ENCODE measurements around the gene DPP8.

DNA sequence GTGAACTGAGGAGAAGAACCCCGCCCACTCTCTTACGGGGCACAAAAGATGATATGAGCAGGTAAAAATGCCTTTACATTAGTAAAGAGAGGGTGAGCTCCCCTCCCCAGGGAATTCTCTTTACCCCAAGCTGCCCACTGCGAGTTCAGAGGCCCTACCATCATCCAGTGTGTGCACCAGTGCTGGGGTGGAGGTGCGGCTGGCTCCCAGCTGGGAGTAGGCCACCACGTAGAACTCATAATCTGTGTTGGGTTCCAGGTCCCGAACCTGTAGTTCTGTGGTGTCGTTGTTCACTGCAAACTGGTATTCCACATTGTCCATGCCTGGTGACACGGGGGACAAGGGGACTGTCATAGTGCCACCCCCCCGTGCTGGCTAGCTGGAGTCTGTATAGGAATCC is 122.6 kb downstream of the DPP8 start:
- TF ChIP-seq EZH2 (IDR thresholded peaks at IDR 0.05; ENCODE audit: low read depth, unreplicated experiment) (no peak), POLR2AphosphoS5 (IDR thresholded peaks at IDR 0.05; ENCODE audit: low read depth) (no peak), EZH2phosphoT487 (IDR thresholded peaks at IDR 0.05; ENCODE audit: unreplicated experiment) (no peak), JUNB (IDR thresholded peaks at IDR 0.05; ENCODE audit: unreplicated experiment) (no peak), NANOG (IDR thresholded peaks at IDR 0.05; ENCODE audit: borderline replicate concordance) (no peak), STAT1 (IDR thresholded peaks at IDR 0.05; ENCODE audit: unreplicated experiment) (no peak), CREB1 (CRISPR knock-in tag; IDR thresholded peaks at IDR 0.05; ENCODE audit: low read depth) (no peak), ZNF331 (CRISPR knock-in tag; IDR thresholded peaks at IDR 0.05; ENCODE audit: low read depth) (no peak), ZNF114 (CRISPR knock-in tag; IDR thresholded peaks at IDR 0.05) (no peak)
- TF ChIP-seq, protein P1, sequence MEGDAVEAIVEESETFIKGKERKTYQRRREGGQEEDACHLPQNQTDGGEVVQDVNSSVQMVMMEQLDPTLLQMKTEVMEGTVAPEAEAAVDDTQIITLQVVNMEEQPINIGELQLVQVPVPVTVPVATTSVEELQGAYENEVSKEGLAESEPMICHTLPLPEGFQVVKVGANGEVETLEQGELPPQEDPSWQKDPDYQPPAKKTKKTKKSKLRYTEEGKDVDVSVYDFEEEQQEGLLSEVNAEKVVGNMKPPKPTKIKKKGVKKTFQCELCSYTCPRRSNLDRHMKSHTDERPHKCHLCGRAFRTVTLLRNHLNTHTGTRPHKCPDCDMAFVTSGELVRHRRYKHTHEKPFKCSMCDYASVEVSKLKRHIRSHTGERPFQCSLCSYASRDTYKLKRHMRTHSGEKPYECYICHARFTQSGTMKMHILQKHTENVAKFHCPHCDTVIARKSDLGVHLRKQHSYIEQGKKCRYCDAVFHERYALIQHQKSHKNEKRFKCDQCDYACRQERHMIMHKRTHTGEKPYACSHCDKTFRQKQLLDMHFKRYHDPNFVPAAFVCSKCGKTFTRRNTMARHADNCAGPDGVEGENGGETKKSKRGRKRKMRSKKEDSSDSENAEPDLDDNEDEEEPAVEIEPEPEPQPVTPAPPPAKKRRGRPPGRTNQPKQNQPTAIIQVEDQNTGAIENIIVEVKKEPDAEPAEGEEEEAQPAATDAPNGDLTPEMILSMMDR (conservative IDR thresholded peaks at IDR 0.05; ENCODE audit: low read depth in 2 of 2), result no peak
- TF ChIP-seq, protein P2, sequence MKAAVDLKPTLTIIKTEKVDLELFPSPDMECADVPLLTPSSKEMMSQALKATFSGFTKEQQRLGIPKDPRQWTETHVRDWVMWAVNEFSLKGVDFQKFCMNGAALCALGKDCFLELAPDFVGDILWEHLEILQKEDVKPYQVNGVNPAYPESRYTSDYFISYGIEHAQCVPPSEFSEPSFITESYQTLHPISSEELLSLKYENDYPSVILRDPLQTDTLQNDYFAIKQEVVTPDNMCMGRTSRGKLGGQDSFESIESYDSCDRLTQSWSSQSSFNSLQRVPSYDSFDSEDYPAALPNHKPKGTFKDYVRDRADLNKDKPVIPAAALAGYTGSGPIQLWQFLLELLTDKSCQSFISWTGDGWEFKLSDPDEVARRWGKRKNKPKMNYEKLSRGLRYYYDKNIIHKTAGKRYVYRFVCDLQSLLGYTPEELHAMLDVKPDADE (IDR thresholded peaks at IDR 0.05), result no peak
- TF ChIP-seq, protein P3, sequence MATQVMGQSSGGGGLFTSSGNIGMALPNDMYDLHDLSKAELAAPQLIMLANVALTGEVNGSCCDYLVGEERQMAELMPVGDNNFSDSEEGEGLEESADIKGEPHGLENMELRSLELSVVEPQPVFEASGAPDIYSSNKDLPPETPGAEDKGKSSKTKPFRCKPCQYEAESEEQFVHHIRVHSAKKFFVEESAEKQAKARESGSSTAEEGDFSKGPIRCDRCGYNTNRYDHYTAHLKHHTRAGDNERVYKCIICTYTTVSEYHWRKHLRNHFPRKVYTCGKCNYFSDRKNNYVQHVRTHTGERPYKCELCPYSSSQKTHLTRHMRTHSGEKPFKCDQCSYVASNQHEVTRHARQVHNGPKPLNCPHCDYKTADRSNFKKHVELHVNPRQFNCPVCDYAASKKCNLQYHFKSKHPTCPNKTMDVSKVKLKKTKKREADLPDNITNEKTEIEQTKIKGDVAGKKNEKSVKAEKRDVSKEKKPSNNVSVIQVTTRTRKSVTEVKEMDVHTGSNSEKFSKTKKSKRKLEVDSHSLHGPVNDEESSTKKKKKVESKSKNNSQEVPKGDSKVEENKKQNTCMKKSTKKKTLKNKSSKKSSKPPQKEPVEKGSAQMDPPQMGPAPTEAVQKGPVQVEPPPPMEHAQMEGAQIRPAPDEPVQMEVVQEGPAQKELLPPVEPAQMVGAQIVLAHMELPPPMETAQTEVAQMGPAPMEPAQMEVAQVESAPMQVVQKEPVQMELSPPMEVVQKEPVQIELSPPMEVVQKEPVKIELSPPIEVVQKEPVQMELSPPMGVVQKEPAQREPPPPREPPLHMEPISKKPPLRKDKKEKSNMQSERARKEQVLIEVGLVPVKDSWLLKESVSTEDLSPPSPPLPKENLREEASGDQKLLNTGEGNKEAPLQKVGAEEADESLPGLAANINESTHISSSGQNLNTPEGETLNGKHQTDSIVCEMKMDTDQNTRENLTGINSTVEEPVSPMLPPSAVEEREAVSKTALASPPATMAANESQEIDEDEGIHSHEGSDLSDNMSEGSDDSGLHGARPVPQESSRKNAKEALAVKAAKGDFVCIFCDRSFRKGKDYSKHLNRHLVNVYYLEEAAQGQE (IDR thresholded peaks at IDR 0.05; ENCODE audit: unreplicated experiment), result no peak
- TF ChIP-seq, protein P4, sequence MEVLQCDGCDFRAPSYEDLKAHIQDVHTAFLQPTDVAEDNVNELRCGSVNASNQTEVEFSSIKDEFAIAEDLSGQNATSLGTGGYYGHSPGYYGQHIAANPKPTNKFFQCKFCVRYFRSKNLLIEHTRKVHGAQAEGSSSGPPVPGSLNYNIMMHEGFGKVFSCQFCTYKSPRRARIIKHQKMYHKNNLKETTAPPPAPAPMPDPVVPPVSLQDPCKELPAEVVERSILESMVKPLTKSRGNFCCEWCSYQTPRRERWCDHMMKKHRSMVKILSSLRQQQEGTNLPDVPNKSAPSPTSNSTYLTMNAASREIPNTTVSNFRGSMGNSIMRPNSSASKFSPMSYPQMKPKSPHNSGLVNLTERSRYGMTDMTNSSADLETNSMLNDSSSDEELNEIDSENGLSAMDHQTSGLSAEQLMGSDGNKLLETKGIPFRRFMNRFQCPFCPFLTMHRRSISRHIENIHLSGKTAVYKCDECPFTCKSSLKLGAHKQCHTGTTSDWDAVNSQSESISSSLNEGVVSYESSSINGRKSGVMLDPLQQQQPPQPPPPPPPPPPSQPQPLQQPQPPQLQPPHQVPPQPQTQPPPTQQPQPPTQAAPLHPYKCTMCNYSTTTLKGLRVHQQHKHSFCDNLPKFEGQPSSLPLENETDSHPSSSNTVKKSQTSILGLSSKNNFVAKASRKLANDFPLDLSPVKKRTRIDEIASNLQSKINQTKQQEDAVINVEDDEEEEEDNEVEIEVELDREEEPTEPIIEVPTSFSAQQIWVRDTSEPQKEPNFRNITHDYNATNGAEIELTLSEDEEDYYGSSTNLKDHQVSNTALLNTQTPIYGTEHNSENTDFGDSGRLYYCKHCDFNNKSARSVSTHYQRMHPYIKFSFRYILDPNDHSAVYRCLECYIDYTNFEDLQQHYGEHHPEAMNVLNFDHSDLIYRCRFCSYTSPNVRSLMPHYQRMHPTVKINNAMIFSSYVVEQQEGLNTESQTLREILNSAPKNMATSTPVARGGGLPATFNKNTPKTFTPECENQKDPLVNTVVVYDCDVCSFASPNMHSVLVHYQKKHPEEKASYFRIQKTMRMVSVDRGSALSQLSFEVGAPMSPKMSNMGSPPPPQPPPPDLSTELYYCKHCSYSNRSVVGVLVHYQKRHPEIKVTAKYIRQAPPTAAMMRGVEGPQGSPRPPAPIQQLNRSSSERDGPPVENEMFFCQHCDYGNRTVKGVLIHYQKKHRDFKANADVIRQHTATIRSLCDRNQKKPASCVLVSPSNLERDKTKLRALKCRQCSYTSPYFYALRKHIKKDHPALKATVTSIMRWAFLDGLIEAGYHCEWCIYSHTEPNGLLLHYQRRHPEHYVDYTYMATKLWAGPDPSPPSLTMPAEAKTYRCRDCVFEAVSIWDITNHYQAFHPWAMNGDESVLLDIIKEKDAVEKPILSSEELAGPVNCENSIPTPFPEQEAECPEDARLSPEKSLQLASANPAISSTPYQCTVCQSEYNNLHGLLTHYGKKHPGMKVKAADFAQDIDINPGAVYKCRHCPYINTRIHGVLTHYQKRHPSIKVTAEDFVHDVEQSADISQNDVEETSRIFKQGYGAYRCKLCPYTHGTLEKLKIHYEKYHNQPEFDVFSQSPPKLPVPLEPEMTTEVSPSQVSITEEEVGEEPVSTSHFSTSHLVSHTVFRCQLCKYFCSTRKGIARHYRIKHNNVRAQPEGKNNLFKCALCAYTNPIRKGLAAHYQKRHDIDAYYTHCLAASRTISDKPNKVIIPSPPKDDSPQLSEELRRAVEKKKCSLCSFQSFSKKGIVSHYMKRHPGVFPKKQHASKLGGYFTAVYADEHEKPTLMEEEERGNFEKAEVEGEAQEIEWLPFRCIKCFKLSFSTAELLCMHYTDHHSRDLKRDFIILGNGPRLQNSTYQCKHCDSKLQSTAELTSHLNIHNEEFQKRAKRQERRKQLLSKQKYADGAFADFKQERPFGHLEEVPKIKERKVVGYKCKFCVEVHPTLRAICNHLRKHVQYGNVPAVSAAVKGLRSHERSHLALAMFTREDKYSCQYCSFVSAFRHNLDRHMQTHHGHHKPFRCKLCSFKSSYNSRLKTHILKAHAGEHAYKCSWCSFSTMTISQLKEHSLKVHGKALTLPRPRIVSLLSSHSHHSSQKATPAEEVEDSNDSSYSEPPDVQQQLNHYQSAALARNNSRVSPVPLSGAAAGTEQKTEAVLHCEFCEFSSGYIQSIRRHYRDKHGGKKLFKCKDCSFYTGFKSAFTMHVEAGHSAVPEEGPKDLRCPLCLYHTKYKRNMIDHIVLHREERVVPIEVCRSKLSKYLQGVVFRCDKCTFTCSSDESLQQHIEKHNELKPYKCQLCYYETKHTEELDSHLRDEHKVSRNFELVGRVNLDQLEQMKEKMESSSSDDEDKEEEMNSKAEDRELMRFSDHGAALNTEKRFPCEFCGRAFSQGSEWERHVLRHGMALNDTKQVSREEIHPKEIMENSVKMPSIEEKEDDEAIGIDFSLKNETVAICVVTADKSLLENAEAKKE (CRISPR knock-in tag; IDR thresholded peaks at IDR 0.05), result no peak
